HEK293 (cell line): Measurements from ENCODE around the gene MPG.
"Not testable (repeated sequence)": the region's sequence is repeated elsewhere in the genome, so short reads cannot be mapped to it uniquely, and the experiment has no call there.

Experiments
- IKZF3 ChIP-seq: fragments of 450-650 bp; IDR thresholded peaks from 2 replicates; pipeline ENCODE4 v1.5.0; 2018; ENCODE audit warnings: missing biosample characterization, mild to moderate bottlenecking, missing genetic modification characterization, moderate library complexity
- KLF1 ChIP-seq: fragments of 450-650 bp; formaldehyde crosslinking; IDR thresholded peaks from 2 replicates; pipeline ENCODE4 v1.5.1; 2016; ENCODE audit warnings: missing biosample characterization, missing genetic modification characterization
- REPIN1 ChIP-seq: fragments of 450-650 bp; formaldehyde crosslinking; IDR thresholded peaks from 2 replicates; pipeline ENCODE4 v1.5.1; 2017; ENCODE audit warnings: missing biosample characterization, missing genetic modification characterization, low read depth
- SP2 ChIP-seq: fragments of 450-650 bp; formaldehyde crosslinking; IDR thresholded peaks from 2 replicates; pipeline ENCODE4 v1.5.1; 2016; ENCODE audit warnings: missing biosample characterization, missing genetic modification characterization
- ZBTB20 ChIP-seq: fragments of 450-650 bp; formaldehyde crosslinking; IDR thresholded peaks from 2 replicates; pipeline ENCODE4 v1.5.1; 2016; ENCODE audit warnings: missing biosample characterization, missing genetic modification characterization
- ZFP69B ChIP-seq: fragments of 450-650 bp; formaldehyde crosslinking; IDR thresholded peaks from 2 replicates; pipeline ENCODE4 v1.5.1; 2016; ENCODE audit warnings: missing biosample characterization, missing genetic modification characterization
- ZNF274 ChIP-seq, 2 experiments: fragments of 200-500 bp in 1 of 2; fragments of 450-650 bp in 1 of 2; sonication (Bioruptor generic) in 1 of 2; formaldehyde crosslinking in 1 of 2; IDR thresholded peaks; 2 replicates each; pipeline versions ENCODE4 v1.5.1 to v1.6.1; 2014 to 2016; ENCODE audit warnings: borderline replicate concordance in 1 of 2, inconsistent platforms in 1 of 2, low read length in 1 of 2, missing biosample characterization in 1 of 2, missing genetic modification characterization in 1 of 2
- ZNF37A ChIP-seq: fragments of 450-650 bp; IDR thresholded peaks from 2 replicates; pipeline ENCODE4 v1.5.1; 2018; ENCODE audit warnings: missing biosample characterization, missing genetic modification characterization
- ZNF768 ChIP-seq: fragments of 450-650 bp; formaldehyde crosslinking; IDR thresholded peaks from 2 replicates; pipeline ENCODE4 v1.5.1; 2018; ENCODE audit warnings: missing biosample characterization, mild to moderate bottlenecking, missing genetic modification characterization
- TF ChIP-seq, protein P1 (sequence below): fragments of 450-650 bp; formaldehyde crosslinking; IDR thresholded peaks from 2 replicates; pipeline ENCODE4 v1.5.1; 2016; ENCODE audit warnings: missing biosample characterization, missing genetic modification characterization

DNA sequence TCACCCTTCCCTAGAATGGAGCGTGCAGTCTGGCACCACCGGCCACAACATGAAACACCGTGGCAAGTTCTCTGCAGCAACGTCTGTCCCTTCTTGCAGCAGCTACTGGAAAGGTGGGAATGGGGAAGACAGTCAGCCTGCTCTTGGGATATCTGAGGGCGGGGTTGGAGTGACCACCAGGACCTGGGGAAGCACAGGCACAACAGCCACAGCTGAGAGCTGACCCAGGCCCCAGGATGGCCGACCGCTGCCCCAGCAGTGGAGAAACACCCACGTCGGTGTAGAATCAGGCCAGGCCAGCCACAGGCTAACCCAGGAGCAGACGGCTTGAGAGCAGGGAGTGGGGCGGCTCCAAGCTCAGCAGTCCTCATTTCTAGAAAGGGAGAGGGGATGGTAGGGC lies 39.8 kb upstream of the MPG start:
- TF ChIP-seq ZNF274 (IDR thresholded peaks at IDR 0.05; ENCODE audit: low read length); ZNF274 (tag by site-specific recombination; IDR thresholded peaks at IDR 0.05; ENCODE audit: borderline replicate concordance); ZNF37A (tag by site-specific recombination); SP2 (tag by site-specific recombination); ZFP69B (tag by site-specific recombination); KLF1 (tag by site-specific recombination); IKZF3 (tag by site-specific recombination); REPIN1; ZNF768 (tag by site-specific recombination); ZBTB20 (tag by site-specific recombination): not testable (repeated sequence)
- TF ChIP-seq, protein P1, sequence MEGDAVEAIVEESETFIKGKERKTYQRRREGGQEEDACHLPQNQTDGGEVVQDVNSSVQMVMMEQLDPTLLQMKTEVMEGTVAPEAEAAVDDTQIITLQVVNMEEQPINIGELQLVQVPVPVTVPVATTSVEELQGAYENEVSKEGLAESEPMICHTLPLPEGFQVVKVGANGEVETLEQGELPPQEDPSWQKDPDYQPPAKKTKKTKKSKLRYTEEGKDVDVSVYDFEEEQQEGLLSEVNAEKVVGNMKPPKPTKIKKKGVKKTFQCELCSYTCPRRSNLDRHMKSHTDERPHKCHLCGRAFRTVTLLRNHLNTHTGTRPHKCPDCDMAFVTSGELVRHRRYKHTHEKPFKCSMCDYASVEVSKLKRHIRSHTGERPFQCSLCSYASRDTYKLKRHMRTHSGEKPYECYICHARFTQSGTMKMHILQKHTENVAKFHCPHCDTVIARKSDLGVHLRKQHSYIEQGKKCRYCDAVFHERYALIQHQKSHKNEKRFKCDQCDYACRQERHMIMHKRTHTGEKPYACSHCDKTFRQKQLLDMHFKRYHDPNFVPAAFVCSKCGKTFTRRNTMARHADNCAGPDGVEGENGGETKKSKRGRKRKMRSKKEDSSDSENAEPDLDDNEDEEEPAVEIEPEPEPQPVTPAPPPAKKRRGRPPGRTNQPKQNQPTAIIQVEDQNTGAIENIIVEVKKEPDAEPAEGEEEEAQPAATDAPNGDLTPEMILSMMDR (tag by site-specific recombination): not testable (repeated sequence)
